SW 1271 (cell line): Measurements from ENCODE around the gene NT5M.

Source experiments
- DNase-seq, 2 experiments: peaks; one replicate each; lab custom pipeline; 2025; lab: John Stamatoyannopoulos, UW

Gene NT5M

GRCh38 chr17:17355426-17355825, 52.3 kb downstream of the NT5M start:
- DNase-seq = no peak

- peak; percentile 43 to 86 for DNase-seq
Measured at GRCh38 chr17:17356149-17356930, 53.2 kb downstream of the NT5M start.

GRCh38 chr17:17356931-17357270, 53.7 kb downstream of the NT5M start:
- DNase-seq = no peak

GRCh38 chr17:17358060-17358751, 55.0 kb downstream of the NT5M start:
- DNase-seq = no peak

GRCh38 chr17:17358866-17359265, 55.7 kb downstream of the NT5M start:
- DNase-seq = no peak

GRCh38 chr17:17359271-17359670, 56.1 kb downstream of the NT5M start:
- no peak for DNase-seq

- DNase-seq = no peak
Measured at GRCh38 chr17:17360087-17360730, 57.0 kb downstream of the NT5M start.

- no peak for DNase-seq
Measured at GRCh38 chr17:17361543-17361866, 58.3 kb downstream of the NT5M start.

GRCh38 chr17:17361867-17362539, 58.8 kb downstream of the NT5M start:
- no peak for DNase-seq

GRCh38 chr17:17362540-17362930, 59.4 kb downstream of the NT5M start:
- no peak for DNase-seq

GRCh38 chr17:17363638-17364337, 60.6 kb downstream of the NT5M start:
- no peak for DNase-seq

GRCh38 chr17:17364338-17364667, 61.1 kb downstream of the NT5M start:
- DNase-seq = no peak

GRCh38 chr17:17365476-17366110, 62.4 kb downstream of the NT5M start:
- DNase-seq = no peak

GRCh38 chr17:17366235-17366634, 63.1 kb downstream of the NT5M start:
- DNase-seq = no peak

GRCh38 chr17:17366941-17367875, 64.0 kb downstream of the NT5M start:
- no peak for DNase-seq

GRCh38 chr17:17367931-17368330, 64.8 kb downstream of the NT5M start:
- no peak for DNase-seq

- DNase-seq = no peak
Measured at GRCh38 chr17:17370711-17371110, 67.5 kb downstream of the NT5M start.

GRCh38 chr17:17372856-17373520, 69.8 kb downstream of the NT5M start:
- DNase-seq = no peak

GRCh38 chr17:17375841-17376240, 72.7 kb downstream of the NT5M start:
- no peak for DNase-seq

- DNase-seq = no peak
Measured at GRCh38 chr17:17376362-17376761, 73.2 kb downstream of the NT5M start.
